H1 (cell line): ENCODE measurements around the gene CYB5R3.

Experiments used
- CTCF ChIP-seq, 3 experiments: IDR thresholded peaks; 1 replicate in 2 of 3; 2 replicates in 1 of 3; pipeline versions ENCODE4 v1.5.1 to v1.6.1; 2011; ENCODE audit warnings: low read length in 3 of 3, mild to moderate bottlenecking in 3 of 3, inconsistent platforms in 2 of 3, low read depth in 1 of 3, moderate library complexity in 1 of 3; ENCODE audit not compliant: insufficient read depth in 1 of 3; ENCODE audit errors: control extremely low read depth in 1 of 3
- POLR2A ChIP-seq, 2 experiments: IDR thresholded peaks; 1 replicate in 1 of 2; 2 replicates in 1 of 2; pipeline ENCODE4 v1.6.1; 2011; ENCODE audit warnings: low read depth in 2 of 2, low read length in 2 of 2, mild to moderate bottlenecking in 2 of 2; ENCODE audit errors: control extremely low read depth in 1 of 2

GRCh38 chr22:42621505-42622002, 27.6 kb downstream of the CYB5R3 start:
- TF ChIP-seq POLR2A (IDR thresholded peaks at IDR 0.05; ENCODE audit: control extremely low read depth in 1 of 2, low read depth in 2 of 2, low read length in 2 of 2) = no peak
- TF ChIP-seq CTCF (IDR thresholded peaks at IDR 0.05; ENCODE audit: control extremely low read depth in 1 of 3, insufficient read depth in 1 of 3, low read depth in 1 of 3, low read length in 3 of 3) = peak; percentile 92 to 99 (median 98)
